Endothelial cell of umbilical vein (primary cell): ENCODE results near the gene BLACAT1. TPM values are rescaled to one million over a fixed set of nuclear protein-coding genes. Genes with fewer than 3 reads are reported as not detected.

Experiments used
- BruUV-seq: library from RNA; stranded (reverse); fragments of 400-500 nt; replicated peaks from 2 replicates; lab custom pipeline; 2021; lab: Mats Ljungman, UMichigan
- CTCF ChIA-PET: fragments of 300-600, 350-600 bp; sonication (Branson Sonifier 250); formaldehyde crosslinking; loops from one replicate; lab custom pipeline; 2021; ENCODE audit warnings: antibody characterized with exemption, inconsistent platforms; lab: Charles Lee
- POLR2A ChIA-PET: fragments of 300-600, 350-600 bp; sonication (Branson Sonifier 250); formaldehyde crosslinking; loops from one replicate; lab custom pipeline; 2021; ENCODE audit warnings: antibody characterized with exemption, inconsistent platforms; lab: Charles Lee
- DNase-seq: peaks from one replicate; pipeline ENCODE4 v3.0.0-alpha.2; 2011; ENCODE audit warnings: low read depth, low spot score
- FAIRE-seq: peaks from 2 replicates; lab custom pipeline; 2011; peaks lifted over from hg19 to GRCh38; lab: Jason Lieb, UNC
- H2AFZ ChIP-seq: 2 replicates; pipeline ENCODE4 v1.6.0; 2012; ENCODE audit warnings: low read depth, low read length, control low read depth, inconsistent platforms
- H3K27ac ChIP-seq: 2 replicates; pipeline ENCODE4 v1.5.1; 2011; ENCODE audit warnings: low read depth, mild to moderate bottlenecking, control low read depth, low read length, moderate library complexity; ENCODE audit not compliant: insufficient read depth
- H3K27me3 ChIP-seq, 2 experiments: 2 replicates each; pipeline versions ENCODE4 v1.6.0 to v1.6.1; 2011; ENCODE audit warnings: low read length in 2 of 2, mixed read lengths in 1 of 2; ENCODE audit not compliant: control insufficient read depth in 2 of 2, insufficient read depth in 2 of 2
- H3K36me3 ChIP-seq, 2 experiments: 2 replicates in 1 of 2; 3 replicates in 1 of 2; pipeline ENCODE4 v1.5.1; 2011; ENCODE audit warnings: low read length in 2 of 2, mild to moderate bottlenecking in 1 of 2, moderate library complexity in 1 of 2; ENCODE audit not compliant: control insufficient read depth in 2 of 2, insufficient read depth in 2 of 2; ENCODE audit errors: extremely low read depth in 1 of 2
- H3K4me1 ChIP-seq: 3 replicates; pipeline ENCODE4 v1.5.1; 2011; ENCODE audit warnings: mild to moderate bottlenecking, low read length; ENCODE audit not compliant: control insufficient read depth, insufficient read depth; ENCODE audit errors: extremely low read depth
- H3K4me2 ChIP-seq: 2 replicates; pipeline ENCODE4 v1.6.1; 2011; ENCODE audit warnings: low read length, control low read depth, mixed read lengths; ENCODE audit not compliant: insufficient read depth
- H3K4me3 ChIP-seq, 3 experiments: fragments of 200-600 bp in 1 of 3; sonication (generic), shearing (Covaris generic) in 1 of 3; replicated peaks in 1 of 3; 2 replicates each; pipeline ENCODE4 v1.5.1; 2011 to 2016; ENCODE audit warnings: control low read depth in 3 of 3, low read length in 3 of 3, mild to moderate bottlenecking in 2 of 3, inconsistent platforms in 1 of 3, low read depth in 1 of 3, moderate library complexity in 1 of 3; ENCODE audit not compliant: insufficient read depth in 1 of 3
- H3K79me2 ChIP-seq: 2 replicates; pipeline ENCODE4 v1.6.0; 2012; ENCODE audit warnings: low read length, inconsistent platforms; ENCODE audit not compliant: control insufficient read depth, insufficient read depth
- H3K9ac ChIP-seq: replicated peaks from 2 replicates; pipeline ENCODE3; 2011; ENCODE audit warnings: low read length, control low read depth; ENCODE audit not compliant: insufficient read depth; ENCODE audit errors: extremely low read depth
- H3K9me1 ChIP-seq: replicated peaks from 3 replicates; pipeline ENCODE4 v1.6.0; 2011; ENCODE audit warnings: mild to moderate bottlenecking, low read length; ENCODE audit not compliant: control insufficient read depth, insufficient read depth; ENCODE audit errors: extremely low read depth
- H3K9me3 ChIP-seq: replicated peaks from 2 replicates; pipeline ENCODE4 v1.5.1; 2012; ENCODE audit warnings: low read length, inconsistent platforms; ENCODE audit not compliant: control insufficient read depth, insufficient read depth
- H4K20me1 ChIP-seq: replicated peaks from 2 replicates; pipeline ENCODE3; 2011; ENCODE audit warnings: mild to moderate bottlenecking, low read length; ENCODE audit not compliant: control insufficient read depth, insufficient read depth; ENCODE audit errors: extremely low read depth
- EZH2 ChIP-seq: IDR thresholded peaks from 2 replicates; pipeline ENCODE4 v1.6.1; 2012; ENCODE audit warnings: borderline replicate concordance, low read depth, mild to moderate bottlenecking, moderate library complexity, low read length, inconsistent platforms; ENCODE audit not compliant: severe bottlenecking
- FOS ChIP-seq: IDR thresholded peaks from 2 replicates; pipeline ENCODE4 v1.6.1; 2011; ENCODE audit warnings: mild to moderate bottlenecking, low read length, moderate library complexity, borderline replicate concordance; ENCODE audit not compliant: insufficient read depth
- GATA2 ChIP-seq: IDR thresholded peaks from 2 replicates; pipeline ENCODE4 v1.7.0; 2011; ENCODE audit warnings: low read depth, mild to moderate bottlenecking, moderate library complexity, mixed read lengths, low read length; ENCODE audit not compliant: insufficient read length, insufficient read depth
- JUN ChIP-seq: IDR thresholded peaks from 2 replicates; pipeline ENCODE4 v1.6.1; 2011; ENCODE audit warnings: borderline replicate concordance, low read depth; ENCODE audit not compliant: insufficient read length, insufficient read depth
- MYC ChIP-seq: IDR thresholded peaks from one replicate; pipeline ENCODE4 v1.6.1; 2011; ENCODE audit warnings: mild to moderate bottlenecking, low read depth, low read length
- POLR2A ChIP-seq: IDR thresholded peaks from 2 replicates; pipeline ENCODE4 v1.6.1; 2012; ENCODE audit warnings: low read depth, mild to moderate bottlenecking, control low read depth, low read length
- POLR2AphosphoS5 ChIP-seq: IDR thresholded peaks from 2 replicates; pipeline ENCODE4 v1.6.1; 2012; ENCODE audit warnings: low read depth, mild to moderate bottlenecking, control low read depth, low read length, moderate library complexity; ENCODE audit not compliant: insufficient read depth
- dilution Hi-C: fragments of 300-500 bp; cut with MboI; formaldehyde crosslinking; loops from one replicate; pipeline ENCODE4 v1.15.0; 2019; ENCODE audit warnings: low sequenced_read_pairs; ENCODE audit not compliant: extremely low pct_ligation_motif_present
- intact Hi-C: fragments of 100-400 bp; cut with micrococcal nuclease; formaldehyde crosslinking; loops from one replicate; pipeline ENCODE4 v1.10.0; 2022
- polyA plus RNA-seq, 4 experiments: library from polyadenylated mRNA; depleted of rRNA in 3 of 4; stranded (reverse) in 3 of 4; unstranded in 1 of 4; fragments of >200 nt; gene quantifications; 2 replicates each; pipeline versions ENCODE4 v1.2.1 to v1.2.3, GENCODE V29; 2011 to 2012; ENCODE audit warnings: missing spikeins in 1 of 4
- total RNA-seq: library from RNA; stranded (reverse); gene quantifications from 2 replicates; pipeline ENCODE4 v1.2.3, GENCODE V29; 2021
- TF ChIP-seq, protein P1 (sequence below): IDR thresholded peaks from 2 replicates; pipeline ENCODE4 v1.6.1; 2011; ENCODE audit not compliant: insufficient read depth, insufficient read length
- TF ChIP-seq, protein P2 (sequence below), 2 donors: IDR thresholded peaks; 1 replicate in 1 of 2; 2 replicates in 1 of 2; pipeline ENCODE4 v1.5.1; 2011; ENCODE audit warnings: low read length in 2 of 2, mild to moderate bottlenecking in 2 of 2, moderate library complexity in 2 of 2, control low read depth in 1 of 2, inconsistent platforms in 1 of 2, low read depth in 1 of 2; ENCODE audit not compliant: insufficient read depth in 1 of 2; ENCODE audit errors: extremely low read depth in 1 of 2

BLACAT1 gene
- total and polyA plus RNA-seq, 2 donors (not counting 3 experiments of a cell fraction or from before 2014, with no cell fraction given) = not detected

DNA sequence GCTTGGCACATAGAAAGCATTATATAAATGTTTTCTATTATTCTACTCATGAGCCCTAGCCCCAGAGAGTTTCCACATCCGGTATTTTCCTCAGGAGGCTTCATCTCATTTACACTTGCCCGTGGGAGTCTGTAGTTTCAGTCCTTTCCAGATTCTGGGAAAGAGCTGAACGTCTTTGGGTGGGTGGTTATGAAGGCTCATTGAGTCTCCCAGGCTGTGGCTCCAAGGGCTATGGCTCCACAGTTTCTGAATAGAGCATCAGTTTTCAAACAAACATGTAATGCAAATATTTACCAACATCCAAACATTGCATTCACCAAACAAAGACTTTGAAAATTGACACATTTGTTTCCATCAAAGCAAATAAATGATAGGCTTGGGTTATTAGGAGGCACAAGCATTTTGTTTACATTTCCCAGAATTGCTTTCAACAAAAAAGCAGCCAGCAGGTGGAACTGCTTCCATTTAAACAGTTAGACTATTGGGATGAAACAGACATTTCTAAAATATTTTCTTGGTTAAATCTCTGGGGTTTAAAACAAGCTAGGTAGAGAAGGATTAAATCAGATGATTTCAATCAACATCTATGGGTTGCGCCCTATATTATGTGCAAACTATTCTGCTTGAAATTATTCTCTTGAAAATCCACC lies 32.7 kb downstream of the BLACAT1 start:
- POLR2A ChIA-PET = no interaction called here

More for the DNA sequence above, 32.7 kb downstream of the BLACAT1 start:
- Histone ChIP-seq H3K79me2 (no peaks in the 10 kb centered on the region), H3K9ac (no peak overlapping the region), H3K27ac (no peak overlapping the region), H3K4me1 (no peaks in the 10 kb centered on the region), H3K27me3 (peaks cover 39 to 46% of the 10 kb centered on the region in 2 experiments), H4K20me1 (no peaks in the 10 kb centered on the region), H3K9me3 (no peaks in the 10 kb centered on the region), H3K4me2 (no peak overlapping the region), H3K9me1 (no peaks in the 10 kb centered on the region), H3K4me3 (no peak overlapping the region), H3K36me3 (no peaks in the 10 kb centered on the region), H2AFZ (no peak overlapping the region)
- FAIRE-seq (no peak), DNase-seq (no peak)
- CTCF ChIA-PET = interaction anchor here (2.1 to 6.8 kb wide), 2 partner anchors 26 to 62 kb away, joined by 7 to 38 read pairs; no protein-coding TSS in a partner anchor
- intact Hi-C loops (no loop called here), dilution Hi-C loops (no loop called here)
- BruUV-seq = no TSS peak
- TF ChIP-seq GATA2 = no peak
- no peak for TF ChIP-seq JUN
- no peak for TF ChIP-seq POLR2A
- no peak for TF ChIP-seq EZH2
- TF ChIP-seq FOS = no peak
- TF ChIP-seq, protein P1, sequence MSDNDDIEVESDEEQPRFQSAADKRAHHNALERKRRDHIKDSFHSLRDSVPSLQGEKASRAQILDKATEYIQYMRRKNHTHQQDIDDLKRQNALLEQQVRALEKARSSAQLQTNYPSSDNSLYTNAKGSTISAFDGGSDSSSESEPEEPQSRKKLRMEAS = no peak
- TF ChIP-seq POLR2AphosphoS5 = no peak
- TF ChIP-seq MYC = no peak
- TF ChIP-seq, protein P2, sequence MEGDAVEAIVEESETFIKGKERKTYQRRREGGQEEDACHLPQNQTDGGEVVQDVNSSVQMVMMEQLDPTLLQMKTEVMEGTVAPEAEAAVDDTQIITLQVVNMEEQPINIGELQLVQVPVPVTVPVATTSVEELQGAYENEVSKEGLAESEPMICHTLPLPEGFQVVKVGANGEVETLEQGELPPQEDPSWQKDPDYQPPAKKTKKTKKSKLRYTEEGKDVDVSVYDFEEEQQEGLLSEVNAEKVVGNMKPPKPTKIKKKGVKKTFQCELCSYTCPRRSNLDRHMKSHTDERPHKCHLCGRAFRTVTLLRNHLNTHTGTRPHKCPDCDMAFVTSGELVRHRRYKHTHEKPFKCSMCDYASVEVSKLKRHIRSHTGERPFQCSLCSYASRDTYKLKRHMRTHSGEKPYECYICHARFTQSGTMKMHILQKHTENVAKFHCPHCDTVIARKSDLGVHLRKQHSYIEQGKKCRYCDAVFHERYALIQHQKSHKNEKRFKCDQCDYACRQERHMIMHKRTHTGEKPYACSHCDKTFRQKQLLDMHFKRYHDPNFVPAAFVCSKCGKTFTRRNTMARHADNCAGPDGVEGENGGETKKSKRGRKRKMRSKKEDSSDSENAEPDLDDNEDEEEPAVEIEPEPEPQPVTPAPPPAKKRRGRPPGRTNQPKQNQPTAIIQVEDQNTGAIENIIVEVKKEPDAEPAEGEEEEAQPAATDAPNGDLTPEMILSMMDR (IDR thresholded peaks at IDR 0.05; ENCODE audit: extremely low read depth in 1 of 2, insufficient read depth in 1 of 2, low read depth in 1 of 2, low read length in 2 of 2) = no peak
